ENCODE measurements around the gene CNTNAP2.

The CNTNAP2 gene

GRCh38 chr7:147611431-147611830 is 1494.8 kb downstream of the CNTNAP2 start:
- TF ChIP-seq CTCF (IDR thresholded peaks at IDR 0.05; ENCODE audit: low read depth, low read length), result no peak
- H3K4me3 ChIP-seq (ENCODE audit: low read depth, low read length), result no peak overlapping the region

GRCh38 chr7:147635288-147635687 is 1518.7 kb downstream of the CNTNAP2 start:
- no peak overlapping the region for H3K4me3 ChIP-seq (ENCODE audit: low read depth, low read length)
- no peak for TF ChIP-seq CTCF (IDR thresholded peaks at IDR 0.05; ENCODE audit: low read depth, low read length)

GRCh38 chr7:147636553-147636952 is 1520.0 kb downstream of the CNTNAP2 start:
- H3K4me3 ChIP-seq (ENCODE audit: low read depth, low read length), result no peak overlapping the region
- no peak for TF ChIP-seq CTCF (IDR thresholded peaks at IDR 0.05; ENCODE audit: low read depth, low read length)

DNA sequence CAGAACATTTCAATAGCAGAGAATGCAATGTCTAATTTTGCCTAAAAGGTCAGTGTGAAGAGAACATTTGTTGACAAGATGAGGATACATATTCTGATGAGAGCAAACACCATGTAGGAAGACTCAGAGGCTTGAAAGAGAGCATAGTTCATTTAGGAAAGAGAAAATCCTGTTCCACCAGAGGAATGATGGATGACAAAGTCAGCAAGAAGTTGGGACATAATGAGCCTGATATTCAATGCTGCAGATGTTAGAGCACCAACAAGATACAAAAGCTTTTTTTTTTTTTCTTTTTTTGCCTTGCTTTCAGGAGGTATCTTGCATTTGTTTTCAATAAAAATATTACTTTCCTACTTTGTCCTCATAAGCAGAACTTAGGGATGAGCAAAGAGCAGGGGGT is 1522.0 kb downstream of the CNTNAP2 start:
- H3K4me3 ChIP-seq (ENCODE audit: low read depth, low read length), result no peak overlapping the region
- no peak for TF ChIP-seq CTCF (IDR thresholded peaks at IDR 0.05; ENCODE audit: low read depth, low read length)

- no peak for TF ChIP-seq CTCF (IDR thresholded peaks at IDR 0.05; ENCODE audit: low read depth, low read length)
- no peak overlapping the region for H3K4me3 ChIP-seq (ENCODE audit: low read depth, low read length)
These were observed 1522.4 kb downstream of the CNTNAP2 start for GRCh38 chr7:147639037-147639436.

DNA sequence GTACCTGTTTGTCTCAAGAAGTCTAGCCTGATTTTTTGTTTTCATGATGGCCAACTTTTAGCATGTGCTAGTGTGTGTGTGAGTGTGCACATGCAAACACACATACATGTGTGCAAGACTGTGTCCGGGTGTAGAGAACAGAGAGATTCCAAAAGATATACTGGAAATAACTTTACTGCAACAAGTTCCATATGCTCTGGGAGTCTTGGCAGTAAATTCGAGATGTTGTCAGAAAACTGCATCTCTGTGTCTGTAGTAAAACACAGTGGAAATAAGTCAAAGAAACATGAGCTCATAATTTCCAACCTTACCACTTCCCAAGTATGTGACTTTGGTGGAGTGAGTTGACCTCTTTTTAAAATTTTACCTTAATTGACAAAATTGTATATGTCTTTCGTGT is 1523.2 kb downstream of the CNTNAP2 start:
- TF ChIP-seq CTCF (IDR thresholded peaks at IDR 0.05; ENCODE audit: low read depth, low read length), result no peak
- no peak overlapping the region for H3K4me3 ChIP-seq (ENCODE audit: low read depth, low read length)

GRCh38 chr7:147640821-147641220 is 1524.2 kb downstream of the CNTNAP2 start:
- H3K4me3 ChIP-seq (ENCODE audit: low read depth, low read length), result no peak overlapping the region
- no peak for TF ChIP-seq CTCF (IDR thresholded peaks at IDR 0.05; ENCODE audit: low read depth, low read length)

All from WI38 (cell line).